HepG2 (cell line): ENCODE measurements around the gene PTPRM. TPM values are rescaled to one million over a fixed set of nuclear protein-coding genes. Genes with fewer than 3 reads are reported as not detected.

Experiments used
- ATAC-seq: fragments of 200-7000 bp; cut with Tn5 transposase; 3 replicates; pipeline ENCODE4 v1.9.1; 2020; ENCODE audit warnings: mild to moderate bottlenecking, moderate library complexity
- BruUV-seq: library from RNA; stranded (reverse); fragments of 400-500 nt; replicated peaks from 2 replicates; lab custom pipeline; 2021; lab: Mats Ljungman, UMichigan
- CTCF ChIA-PET: fragments of 300-600 bp; formaldehyde crosslinking; extraction: SDS; loops from one replicate; lab custom pipeline; 2021; ENCODE audit warnings: low total read pairs, inconsistent platforms, low intra/inter-chr PET ratio; lab: Yijun Ruan, JAX
- POLR2A ChIA-PET: fragments of 350-600 bp; sonication (Branson Sonifier 250); formaldehyde crosslinking; loops from one replicate; lab custom pipeline; 2020; ENCODE audit warnings: antibody characterized with exemption, inconsistent platforms; lab: Yijun Ruan, JAX
- DNase-seq: peaks from one replicate; pipeline ENCODE4 v3.0.0-alpha.2; 2015; ENCODE audit warnings: low spot score
- FAIRE-seq: peaks from 3 replicates; lab custom pipeline; 2011; peaks lifted over from hg19 to GRCh38; lab: Jason Lieb, UNC
- H2AFZ ChIP-seq: one replicate; pipeline ENCODE4 v1.6.1; 2011; ENCODE audit warnings: low read length, inconsistent platforms
- H3K27ac ChIP-seq: fragments of 300-600 bp; 3 replicates; pipeline ENCODE4 v1.8.0; 2011; ENCODE audit warnings: mixed run types, mild to moderate bottlenecking, mixed read lengths, low read length, inconsistent platforms; ENCODE audit not compliant: insufficient read depth; ENCODE audit errors: extremely low read length
- H3K27me3 ChIP-seq, 2 experiments: fragments of 200-600 bp in 1 of 2; 2 replicates in 1 of 2; 3 replicates in 1 of 2; pipeline versions ENCODE4 v1.6.0 to v1.8.0; 2011; ENCODE audit warnings: low read length in 2 of 2, mild to moderate bottlenecking in 2 of 2, moderate library complexity in 2 of 2, inconsistent platforms in 1 of 2; ENCODE audit not compliant: insufficient read depth in 2 of 2, control insufficient read depth in 1 of 2
- H3K36me3 ChIP-seq, 2 experiments: fragments of 200-600 bp in 1 of 2; replicated peaks in 1 of 2; 2 replicates in 1 of 2; 3 replicates in 1 of 2; pipeline versions ENCODE4 v1.5.1 to v1.8.0; 2011; ENCODE audit warnings: low read length in 2 of 2, inconsistent platforms in 1 of 2; ENCODE audit not compliant: insufficient read depth in 2 of 2, control insufficient read depth in 1 of 2
- H3K4me1 ChIP-seq: 2 replicates; pipeline ENCODE4 v1.5.1; 2012; ENCODE audit warnings: low read length, inconsistent platforms; ENCODE audit not compliant: insufficient read depth
- H3K4me2 ChIP-seq: 2 replicates; pipeline ENCODE4 v1.6.0; 2011; ENCODE audit warnings: low read depth, low read length, inconsistent platforms
- H3K4me3 ChIP-seq, 3 experiments: fragments of 200-600 bp in 1 of 3; sonication (generic), shearing (Covaris generic) in 1 of 3; replicated peaks in 1 of 3; 2 replicates each; pipeline ENCODE4 v1.5.1; 2011 to 2016; ENCODE audit warnings: low read length in 3 of 3, inconsistent platforms in 2 of 3, low read depth in 2 of 3, mild to moderate bottlenecking in 2 of 3, control low read depth in 1 of 3, mixed read lengths in 1 of 3; ENCODE audit not compliant: insufficient read depth in 1 of 3
- H3K79me2 ChIP-seq: one replicate; pipeline ENCODE4 v1.6.1; 2011; ENCODE audit warnings: low read length, inconsistent platforms; ENCODE audit not compliant: insufficient read depth
- H3K9ac ChIP-seq: 2 replicates; pipeline ENCODE4 v1.6.0; 2011; ENCODE audit warnings: mild to moderate bottlenecking, low read depth, low read length, inconsistent platforms; ENCODE audit not compliant: insufficient read depth
- H3K9me3 ChIP-seq: 2 replicates; pipeline ENCODE4 v1.5.1; 2012; ENCODE audit warnings: mild to moderate bottlenecking, low read length
- H4K20me1 ChIP-seq: 2 replicates; pipeline ENCODE4 v1.6.0; 2011; ENCODE audit warnings: inconsistent platforms, mild to moderate bottlenecking, low read length, moderate library complexity; ENCODE audit not compliant: insufficient read depth
- ARHGAP35 ChIP-seq: sonication (generic); formaldehyde crosslinking; IDR thresholded peaks from 2 replicates; pipeline ENCODE4 v1.9.0; 2022; ENCODE audit warnings: mild to moderate bottlenecking, inconsistent platforms, moderate library complexity, missing genetic modification reagents, borderline replicate concordance
- DRAP1 ChIP-seq: IDR thresholded peaks from 2 replicates; pipeline ENCODE4 v1.6.1; 2016; ENCODE audit warnings: missing genetic modification reagents, missing compliant biosample characterization
- EED ChIP-seq: sonication (generic); formaldehyde crosslinking; IDR thresholded peaks from 2 replicates; pipeline ENCODE4 v1.5.0; 2020; ENCODE audit warnings: mild to moderate bottlenecking, missing genetic modification reagents
- HCFC1 ChIP-seq: fragments of 150-350 bp; IDR thresholded peaks from 2 replicates; pipeline ENCODE4 v1.6.1; 2014; ENCODE audit warnings: low read depth, low read length
- JUNB ChIP-seq: sonication (generic); formaldehyde crosslinking; IDR thresholded peaks from 2 replicates; pipeline ENCODE4 v1.8.0; 2022; ENCODE audit warnings: missing genetic modification reagents, mild to moderate bottlenecking, borderline replicate concordance
- PHF20 ChIP-seq: sonication (generic); formaldehyde crosslinking; IDR thresholded peaks from 2 replicates; pipeline ENCODE4 v1.5.0; 2020; ENCODE audit warnings: mild to moderate bottlenecking, missing genetic modification reagents
- REL ChIP-seq: sonication (generic); formaldehyde crosslinking; conservative IDR thresholded peaks from 2 replicates; pipeline ENCODE4 v1.8.0; 2022; ENCODE audit warnings: mild to moderate bottlenecking, missing genetic modification reagents, moderate library complexity
- SETDB1 ChIP-seq: sonication (generic); formaldehyde crosslinking; IDR thresholded peaks from 2 replicates; pipeline ENCODE4 v1.5.1; 2020; ENCODE audit warnings: missing genetic modification reagents, mild to moderate bottlenecking, borderline replicate concordance
- SKIL ChIP-seq: sonication (generic); formaldehyde crosslinking; IDR thresholded peaks from 2 replicates; pipeline ENCODE4 v1.8.0; 2022; ENCODE audit warnings: missing genetic modification reagents, mild to moderate bottlenecking, moderate library complexity, borderline replicate concordance
- SMYD3 ChIP-seq: sonication (generic); formaldehyde crosslinking; IDR thresholded peaks from 2 replicates; pipeline ENCODE4 v1.8.1; 2023; ENCODE audit warnings: mild to moderate bottlenecking, missing genetic modification reagents
- ZNF275 ChIP-seq: sonication (generic); formaldehyde crosslinking; IDR thresholded peaks from 2 replicates; pipeline ENCODE4 v1.8.0; 2022; ENCODE audit warnings: missing genetic modification reagents, mild to moderate bottlenecking, inconsistent platforms, borderline replicate concordance
- ZNF414 ChIP-seq: sonication (generic); formaldehyde crosslinking; IDR thresholded peaks from 2 replicates; pipeline ENCODE4 v1.5.0; 2020; ENCODE audit warnings: missing genetic modification reagents
- ZNF430 ChIP-seq: sonication (generic); formaldehyde crosslinking; IDR thresholded peaks from 2 replicates; pipeline ENCODE4 v1.9.0; 2021; ENCODE audit warnings: mild to moderate bottlenecking, missing genetic modification reagents
- ZNF451 ChIP-seq: sonication (generic); formaldehyde crosslinking; IDR thresholded peaks from 2 replicates; pipeline ENCODE4 v1.5.0; 2020; ENCODE audit warnings: mild to moderate bottlenecking, missing genetic modification reagents
- ZNF576 ChIP-seq: sonication (generic); formaldehyde crosslinking; IDR thresholded peaks from 2 replicates; pipeline ENCODE4 v1.4.0; 2020; ENCODE audit warnings: mild to moderate bottlenecking, missing genetic modification reagents
- ZNF614 ChIP-seq: IDR thresholded peaks from 2 replicates; pipeline ENCODE4 v1.6.1; 2018; ENCODE audit warnings: missing biosample characterization, missing genetic modification reagents, inconsistent platforms, borderline replicate concordance
- ZNF772 ChIP-seq: sonication (generic); formaldehyde crosslinking; IDR thresholded peaks from 2 replicates; pipeline ENCODE4 v1.5.0; 2020; ENCODE audit warnings: mild to moderate bottlenecking, missing genetic modification reagents
- ZNF776 ChIP-seq: sonication (generic); formaldehyde crosslinking; IDR thresholded peaks from 2 replicates; pipeline ENCODE4 v1.4.0; 2020; ENCODE audit warnings: mild to moderate bottlenecking, missing genetic modification reagents
- ZNF839 ChIP-seq: sonication (generic); formaldehyde crosslinking; IDR thresholded peaks from 2 replicates; pipeline ENCODE4 v1.4.0; 2020; ENCODE audit warnings: missing genetic modification reagents, mild to moderate bottlenecking, borderline replicate concordance
- ZNF878 ChIP-seq: sonication (generic); formaldehyde crosslinking; IDR thresholded peaks from 2 replicates; pipeline ENCODE4 v1.8.1; 2023; ENCODE audit warnings: mild to moderate bottlenecking, missing genetic modification reagents, moderate library complexity
- WGBS: methylation state at CpG from one replicate; pipeline ENCODE4 v1.1.6; 2017; ENCODE audit warnings: low lambda C conversion rate; 5-methylcytosine and 5-hydroxymethylcytosine counted together
- in situ Hi-C: cut with HindIII; loops from 2 replicates; pipeline ENCODE4 v1.10.0; 2017; ENCODE audit warnings: low pct_unique_long_range_greater_than_20kb; ENCODE audit not compliant: extremely low pct_ligation_motif_present
- intact Hi-C: fragments of 100-400 bp; cut with micrococcal nuclease; formaldehyde crosslinking; loops from one replicate; pipeline ENCODE4 v1.10.0; 2022; ENCODE audit not compliant: unreplicated experiment
- polyA plus RNA-seq, 8 experiments: library from polyadenylated mRNA; depleted of rRNA in 3 of 8; stranded (reverse) in 7 of 8; unstranded in 1 of 8; fragments of >200 nt; fragmentation: Illumina TruSeq in 4 of 8; extraction: Trizol in 4 of 8; gene quantifications; 2 replicates each; pipeline versions ENCODE4 v1.2.1 to v1.2.3, GENCODE V29; 2011 to 2016; ENCODE audit warnings: low read depth in 4 of 8, missing spikeins in 1 of 8, mixed read lengths in 1 of 8; ENCODE audit not compliant: insufficient read depth in 1 of 8
- total RNA-seq, 5 experiments: library from RNA; depleted of rRNA; stranded (reverse); fragments of >200 nt; fragmentation: Illumina TruSeq; extraction: Trizol; gene quantifications; 2 replicates each; pipeline ENCODE4 v1.2.3, GENCODE V29; 2016; ENCODE audit warnings: low read depth in 1 of 5

The PTPRM gene
- total and polyA plus RNA-seq, 2 of the 13 experiments (the other 11 are each of a cell fraction or from before 2014, with no cell fraction given): 12.6 to 108 TPM

GRCh38 chr18:7572822-7573221 is 5.7 kb downstream of the PTPRM start:
- DNase-seq: no peak
- FAIRE-seq: no peak
- Histone ChIP-seq H3K9me3 (no peaks in the 10 kb centered on the region), H4K20me1 (0 out of 2 replicates have a peak, but pooled peaks cover 2% of the 10 kb centered on the region), H3K79me2 (peaks cover 70% of the 10 kb centered on the region), H3K27me3 (no peaks in the 10 kb centered on the region), H3K36me3 (no peaks in the 10 kb centered on the region), H3K4me1 (peaks cover 68% of the 10 kb centered on the region), H2AFZ (no peak overlapping the region), H3K27ac (no peak overlapping the region), H3K4me2 (peak overlapping the region; percentile 38)
- BruUV-seq: no TSS peak
- WGBS: 62% methylated on average over 2 of the region's 2 CpGs
- no peak for ATAC-seq
- intact Hi-C loops: loop anchor here (10.0 kb wide), 1 partner anchor 352 kb away; no protein-coding TSS in a partner anchor
- POLR2A ChIA-PET: no interaction called here
- TF ChIP-seq EED (no peak), ZNF776 (CRISPR knock-in tag) (no peak), SETDB1 (no peak), ZNF772 (no peak), ZNF576 (CRISPR knock-in tag) (no peak), ZNF430 (CRISPR knock-in tag) (no peak), DRAP1 (CRISPR knock-in tag) (no peak), ZNF414 (CRISPR knock-in tag) (no peak), HCFC1 (no peak), ZNF451 (CRISPR knock-in tag) (no peak), ARHGAP35 (CRISPR knock-in tag) (no peak), ZNF614 (CRISPR knock-in tag) (no peak), REL (no peak), SMYD3 (CRISPR knock-in tag) (no peak), ZNF839 (CRISPR knock-in tag) (no peak), SKIL (CRISPR knock-in tag) (no peak), PHF20 (CRISPR knock-in tag) (no peak), ZNF275 (no peak), JUNB (CRISPR knock-in tag) (no peak), ZNF878 (CRISPR knock-in tag) (no peak)
- TF ChIP-seq, all 625 proteins: peak for 0
- Histone ChIP-seq H3K9ac (no peak overlapping the region), H3K4me3 (no peak overlapping the region)
- CTCF ChIA-PET: no interaction called here
- in situ Hi-C loops: no loop called here
